Measurements from ENCODE around the gene PDE6B. TPM values are rescaled to one million over a fixed set of nuclear protein-coding genes. Genes with fewer than 3 reads are reported as not detected.
A peak's percentile ranks its signal among the peaks of the same experiment; 100 is the strongest.

The PDE6B gene
- total RNA-seq, 4 donors from 2014 or later, result 2.2 to 5.8 (median 4.4) TPM

GRCh38 chr4:680928-681645 lies 55.7 kb downstream of the PDE6B start:
- peak overlapping the region in 2 of 4 donors; percentile 27 to 61 for H3K27ac ChIP-seq (replicated peaks in 1 of 4)
- peaks cover 22 to 37% (median 27%) of the 10 kb centered on the region in 4 donors for H3K4me1 ChIP-seq
- DNase-seq (ENCODE audit: extremely low spot score), result no peak
- peak; percentile 7 to 16 for TF ChIP-seq POLR2AphosphoS5 (IDR thresholded peaks at IDR 0.05)
- TF ChIP-seq POLR2A (IDR thresholded peaks at IDR 0.05; ENCODE audit: low read depth), result no peak
- H3K9me3 ChIP-seq, result no peaks in the 10 kb centered on the region
- H3K4me3 ChIP-seq, result peak overlapping the region; percentile 54 to 76 (median 55)
- peaks cover 0 to 42% (median 0%) of the 10 kb centered on the region in 4 donors for H3K27me3 ChIP-seq
- intact Hi-C loops (cut with DNase I), result no loop called here
- 4% methylated on average over 18 of the region's 62 CpGs for WGBS
- H3K36me3 ChIP-seq, result peaks cover 0 to 6% (median 5%) of the 10 kb centered on the region in 4 donors

- intact Hi-C loops (cut with DNase I), result no loop called here
- H3K27ac ChIP-seq (replicated peaks in 1 of 4), result no peak overlapping the region
- DNase-seq (ENCODE audit: extremely low spot score), result no peak
- H3K4me1 ChIP-seq, result peaks cover 26 to 38% (median 31%) of the 10 kb centered on the region in 4 donors
- H3K9me3 ChIP-seq, result no peaks in the 10 kb centered on the region
- peak overlapping the region in 3 of 4 donors; percentile 2 to 76 (median 19) for H3K4me3 ChIP-seq
- H3K27me3 ChIP-seq, result peaks cover 0 to 42% (median 0%) of the 10 kb centered on the region in 4 donors
- TF ChIP-seq POLR2AphosphoS5 (IDR thresholded peaks at IDR 0.05), result no peak
- TF ChIP-seq CTCF (IDR thresholded peaks at IDR 0.05), result no peak
- no peak for TF ChIP-seq POLR2A (IDR thresholded peaks at IDR 0.05; ENCODE audit: low read depth)
- no peak for TF ChIP-seq EP300 (IDR thresholded peaks at IDR 0.05)
- peaks cover 0 to 11% (median 5%) of the 10 kb centered on the region in 4 donors for H3K36me3 ChIP-seq
- 55% methylated on average over 16 of the region's 58 CpGs for WGBS
These were observed 56.5 kb downstream of the PDE6B start for GRCh38 chr4:681736-682451.

DNA sequence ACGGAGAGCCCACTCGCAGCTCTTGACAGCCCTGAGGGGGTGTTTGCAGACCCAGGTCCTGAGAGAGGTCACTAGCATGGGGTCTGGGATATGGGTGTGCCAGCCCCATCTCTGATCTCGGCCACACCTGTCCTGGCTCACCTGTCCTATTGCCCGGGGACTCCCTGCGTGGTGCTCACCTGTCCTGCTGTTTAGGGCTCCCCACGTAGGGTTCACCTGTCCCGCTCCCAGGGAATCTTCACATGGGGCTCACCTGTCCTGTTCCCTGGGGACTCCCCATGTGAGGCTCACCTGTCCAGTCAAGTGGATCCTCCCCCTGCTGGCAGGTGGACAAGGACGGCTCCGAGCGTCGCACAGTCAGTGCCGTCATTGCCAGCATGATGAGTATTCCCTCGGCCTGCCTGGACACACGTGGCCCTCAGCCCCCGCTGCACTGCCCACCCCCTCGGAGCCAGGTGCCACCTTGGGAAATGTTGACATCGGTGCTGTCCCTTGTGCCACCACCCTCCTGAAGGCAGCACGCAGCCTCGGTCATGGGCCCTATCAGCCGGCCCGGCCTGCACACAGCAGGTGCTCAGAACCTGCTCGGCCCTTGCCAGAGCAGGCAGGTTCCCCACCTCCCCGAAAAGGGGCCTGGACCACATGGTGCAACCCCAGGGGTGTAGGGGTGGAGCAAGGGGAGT lies 57.3 kb downstream of the PDE6B start:
- 93% methylated on average over 16 of the region's 23 CpGs for WGBS
- H3K27ac ChIP-seq (replicated peaks in 1 of 4), result no peak overlapping the region
- no peak for DNase-seq (ENCODE audit: extremely low spot score)
- no peaks in the 10 kb centered on the region for H3K9me3 ChIP-seq
- peaks cover 0 to 11% (median 5%) of the 10 kb centered on the region in 4 donors for H3K36me3 ChIP-seq
- peaks cover 33 to 46% (median 37%) of the 10 kb centered on the region in 4 donors for H3K4me1 ChIP-seq
- H3K4me3 ChIP-seq, result no peak overlapping the region
- TF ChIP-seq EP300 (IDR thresholded peaks at IDR 0.05) (no peak), POLR2AphosphoS5 (IDR thresholded peaks at IDR 0.05) (no peak), POLR2A (IDR thresholded peaks at IDR 0.05; ENCODE audit: low read depth) (no peak), CTCF (IDR thresholded peaks at IDR 0.05) (no peak)
- intact Hi-C loops (cut with DNase I), result no loop called here
- H3K27me3 ChIP-seq, result peaks cover 0 to 42% (median 0%) of the 10 kb centered on the region in 4 donors

DNA sequence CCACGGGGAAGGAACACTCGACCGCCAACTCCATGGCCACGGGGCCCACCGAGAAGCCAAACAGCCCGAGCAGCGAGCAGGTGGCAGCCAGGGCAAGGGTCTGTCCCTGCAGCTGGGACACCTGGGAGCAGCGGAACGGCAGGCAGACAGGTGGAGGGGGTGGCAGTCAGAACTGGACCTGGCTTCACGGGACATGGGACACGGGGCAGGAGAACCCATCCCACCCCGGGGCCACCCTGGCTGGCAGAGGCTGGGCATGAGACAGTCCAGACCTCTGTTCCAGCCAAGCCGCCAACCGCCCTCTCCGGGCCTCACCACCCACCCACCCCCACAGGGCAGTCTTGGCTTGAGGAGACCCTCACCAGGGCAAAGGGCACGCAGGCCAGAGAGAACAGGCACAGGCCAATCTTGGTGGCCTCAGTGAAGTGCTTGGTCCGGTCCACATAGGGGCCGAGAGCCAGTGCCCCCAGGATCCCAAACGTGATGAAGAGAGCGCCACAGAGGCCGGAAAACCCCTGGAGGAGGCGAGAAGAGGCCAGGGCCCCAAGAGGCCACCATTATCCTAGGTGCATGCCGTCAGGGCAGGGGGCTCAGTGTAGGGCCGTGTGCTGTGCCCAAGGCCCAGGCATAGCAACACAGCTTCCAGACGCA lies 58.0 kb downstream of the PDE6B start:
- no peaks in the 10 kb centered on the region for H3K9me3 ChIP-seq
- peaks cover 0 to 11% (median 5%) of the 10 kb centered on the region in 4 donors for H3K36me3 ChIP-seq
- intact Hi-C loops (cut with DNase I), result no loop called here
- H3K27ac ChIP-seq (replicated peaks in 1 of 4), result no peak overlapping the region
- peaks cover 0 to 42% (median 0%) of the 10 kb centered on the region in 4 donors for H3K27me3 ChIP-seq
- TF ChIP-seq CTCF (IDR thresholded peaks at IDR 0.05) (no peak), POLR2A (IDR thresholded peaks at IDR 0.05; ENCODE audit: low read depth) (no peak), EP300 (IDR thresholded peaks at IDR 0.05) (no peak), POLR2AphosphoS5 (IDR thresholded peaks at IDR 0.05) (no peak)
- DNase-seq (ENCODE audit: extremely low spot score), result no peak
- H3K4me1 ChIP-seq, result peaks cover 41 to 53% (median 45%) of the 10 kb centered on the region in 4 donors
- H3K4me3 ChIP-seq, result no peak overlapping the region
- 91% methylated on average over 19 of the region's 25 CpGs for WGBS

Measured in esophagus muscularis mucosa (tissue), 4 donors.